HG03159 (cell line): ENCODE measurements around the gene RABGGTA.

Experiments used
- ATAC-seq: cut with Tn5 transposase; IDR thresholded peaks from one replicate; pipeline ENCODE4 v1.9.1; 2021; ENCODE audit warnings: mild to moderate bottlenecking, moderate library complexity; ENCODE audit not compliant: unreplicated experiment

RABGGTA gene

GRCh38 chr14:24304019-24304387, 32.6 kb upstream of the RABGGTA start:
- no peak for ATAC-seq

- ATAC-seq = no peak
These were observed 29.1 kb upstream of the RABGGTA start for GRCh38 chr14:24300326-24300980.

GRCh38 chr14:24299255-24300191, 28.1 kb upstream of the RABGGTA start, which contains the start of the genes DHRS1 and NOP9:
Gene DHRS1 (minus strand): TSS chr14:24299780. CDS start chr14:24299106, 674 bp downstream.
Gene NOP9 (plus strand): TSS chr14:24299850. CDS start chr14:24299955, 105 bp downstream.
- peak; percentile 71 for ATAC-seq

- ATAC-seq = no peak
These were observed 27.5 kb upstream of the RABGGTA start for GRCh38 chr14:24298892-24299254.

- peak; percentile 5 for ATAC-seq
These were observed 26.0 kb upstream of the RABGGTA start for GRCh38 chr14:24297190-24297964.

- ATAC-seq = peak; percentile 47
These were observed 25.2 kb upstream of the RABGGTA start for GRCh38 chr14:24296341-24297157.

GRCh38 chr14:24293525-24293924, 22.1 kb upstream of the RABGGTA start:
- ATAC-seq = no peak

GRCh38 chr14:24292118-24292807, 20.9 kb upstream of the RABGGTA start:
- ATAC-seq = no peak

GRCh38 chr14:24291446-24292117, 20.2 kb upstream of the RABGGTA start:
- ATAC-seq = no peak

GRCh38 chr14:24290746-24291145, 19.3 kb upstream of the RABGGTA start:
- no peak for ATAC-seq

GRCh38 chr14:24289649-24290280, 18.4 kb upstream of the RABGGTA start:
- ATAC-seq = no peak

GRCh38 chr14:24286996-24287395, 15.6 kb upstream of the RABGGTA start:
- no peak for ATAC-seq

- ATAC-seq = no peak
These were observed 14.0 kb upstream of the RABGGTA start for GRCh38 chr14:24285351-24285750.

- ATAC-seq = no peak
These were observed 13.2 kb upstream of the RABGGTA start for GRCh38 chr14:24284501-24285035.

- no peak for ATAC-seq
These were observed 12.5 kb upstream of the RABGGTA start for GRCh38 chr14:24283796-24284460.

GRCh38 chr14:24282736-24283135, 11.3 kb upstream of the RABGGTA start:
- no peak for ATAC-seq

- no peak for ATAC-seq
These were observed 10.2 kb upstream of the RABGGTA start for GRCh38 chr14:24281636-24282035.
